Suprapubic skin (tissue), 4 donors: ENCODE results near the gene RCAN3. TPM values are rescaled to one million over a fixed set of nuclear protein-coding genes. Genes with fewer than 3 reads are reported as not detected.

Experiments
- DNase-seq, 2 donors: peaks; one replicate each; pipeline ENCODE4 v3.0.0-alpha.2; 2019; ENCODE audit warnings: low spot score in 2 of 2
- H3K27ac ChIP-seq: fragments of 200-600 bp; sonication (generic); one replicate; pipeline ENCODE4 v1.5.1; 2019
- H3K27me3 ChIP-seq: fragments of 200-600 bp; sonication (generic); one replicate; pipeline ENCODE4 v1.5.1; 2019
- H3K36me3 ChIP-seq: fragments of 200-600 bp; sonication (generic); one replicate; pipeline ENCODE4 v1.5.1; 2019
- H3K4me1 ChIP-seq: fragments of 200-600 bp; sonication (generic); one replicate; pipeline ENCODE4 v1.5.1; 2019
- H3K4me3 ChIP-seq: fragments of 200-600 bp; sonication (generic); one replicate; pipeline ENCODE4 v1.5.1; 2019; ENCODE audit warnings: mild to moderate bottlenecking
- H3K9me3 ChIP-seq: fragments of 200-600 bp; sonication (generic); one replicate; pipeline ENCODE4 v1.5.1; 2019
- EP300 ChIP-seq: sonication (generic); formaldehyde crosslinking; IDR thresholded peaks from one replicate; pipeline ENCODE4 v1.6.1; 2017; ENCODE audit warnings: antibody characterized with exemption
- POLR2A ChIP-seq, 2 donors: fragments of 450-650 bp; IDR thresholded peaks; one replicate each; pipeline ENCODE4 v1.6.1; 2017; ENCODE audit warnings: antibody characterized with exemption in 2 of 2, mild to moderate bottlenecking in 2 of 2, moderate library complexity in 2 of 2
- POLR2AphosphoS5 ChIP-seq, 3 donors: sonication (generic); formaldehyde crosslinking; IDR thresholded peaks; one replicate each; pipeline ENCODE4 v1.6.1; 2017; ENCODE audit warnings: antibody characterized with exemption in 3 of 3
- WGBS: methylation state at CpG from one replicate; pipeline ENCODE4 v1.1.5; 2018; 5-methylcytosine and 5-hydroxymethylcytosine counted together
- total RNA-seq, 4 donors: library from RNA; depleted of rRNA; stranded (reverse); fragments of >200 nt; gene quantifications; one replicate each; pipeline ENCODE4 v1.1.0, GENCODE V29; 2016
- TF ChIP-seq, protein P1 (sequence below), 2 donors: fragments of 200-600 bp in 1 of 2; fragments of 450-650 bp in 1 of 2; sonication (generic) in 1 of 2; IDR thresholded peaks; one replicate each; pipeline ENCODE4 v1.5.1; 2016 to 2019; ENCODE audit warnings: antibody characterized with exemption in 2 of 2, mild to moderate bottlenecking in 1 of 2, moderate library complexity in 1 of 2

Gene RCAN3
- total RNA-seq, 4 donors from 2014 or later = 27.0 to 29.8 (median 27.5) TPM

DNA sequence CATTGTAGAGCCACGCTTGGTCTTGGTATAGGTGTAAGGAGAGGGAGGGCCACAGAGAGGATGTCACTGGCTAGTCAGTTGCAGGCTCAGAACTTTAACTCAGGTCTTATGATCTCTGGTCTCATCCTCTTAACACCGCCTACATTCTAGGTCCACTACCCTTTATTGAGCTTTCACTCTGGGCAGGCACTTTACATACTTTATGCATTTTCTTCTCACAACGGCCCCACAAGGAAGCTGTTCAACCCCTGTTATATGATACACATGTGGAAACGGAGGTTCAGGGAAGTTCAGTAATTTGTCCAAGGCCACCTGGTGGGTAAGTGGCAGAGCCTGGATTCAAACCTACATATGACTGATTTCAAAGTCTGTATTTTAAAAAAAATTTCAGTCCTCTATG is 25.3 kb upstream of the RCAN3 start:
- Histone ChIP-seq H3K4me3 (no peak overlapping the region), H3K9me3 (no peaks in the 10 kb centered on the region), H3K27me3 (no peaks in the 10 kb centered on the region), H3K36me3 (no peaks in the 10 kb centered on the region), H3K4me1 (no peaks in the 10 kb centered on the region), H3K27ac (no peak overlapping the region)
- DNase-seq = no peak
- TF ChIP-seq POLR2AphosphoS5 (IDR thresholded peaks at IDR 0.05) = no peak
- no peak for TF ChIP-seq EP300
- TF ChIP-seq POLR2A (IDR thresholded peaks at IDR 0.05) = no peak
- TF ChIP-seq, protein P1, sequence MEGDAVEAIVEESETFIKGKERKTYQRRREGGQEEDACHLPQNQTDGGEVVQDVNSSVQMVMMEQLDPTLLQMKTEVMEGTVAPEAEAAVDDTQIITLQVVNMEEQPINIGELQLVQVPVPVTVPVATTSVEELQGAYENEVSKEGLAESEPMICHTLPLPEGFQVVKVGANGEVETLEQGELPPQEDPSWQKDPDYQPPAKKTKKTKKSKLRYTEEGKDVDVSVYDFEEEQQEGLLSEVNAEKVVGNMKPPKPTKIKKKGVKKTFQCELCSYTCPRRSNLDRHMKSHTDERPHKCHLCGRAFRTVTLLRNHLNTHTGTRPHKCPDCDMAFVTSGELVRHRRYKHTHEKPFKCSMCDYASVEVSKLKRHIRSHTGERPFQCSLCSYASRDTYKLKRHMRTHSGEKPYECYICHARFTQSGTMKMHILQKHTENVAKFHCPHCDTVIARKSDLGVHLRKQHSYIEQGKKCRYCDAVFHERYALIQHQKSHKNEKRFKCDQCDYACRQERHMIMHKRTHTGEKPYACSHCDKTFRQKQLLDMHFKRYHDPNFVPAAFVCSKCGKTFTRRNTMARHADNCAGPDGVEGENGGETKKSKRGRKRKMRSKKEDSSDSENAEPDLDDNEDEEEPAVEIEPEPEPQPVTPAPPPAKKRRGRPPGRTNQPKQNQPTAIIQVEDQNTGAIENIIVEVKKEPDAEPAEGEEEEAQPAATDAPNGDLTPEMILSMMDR (IDR thresholded peaks at IDR 0.05) = no peak
- 86% methylated on average over 4 of the region's 4 CpGs for WGBS

DNA sequence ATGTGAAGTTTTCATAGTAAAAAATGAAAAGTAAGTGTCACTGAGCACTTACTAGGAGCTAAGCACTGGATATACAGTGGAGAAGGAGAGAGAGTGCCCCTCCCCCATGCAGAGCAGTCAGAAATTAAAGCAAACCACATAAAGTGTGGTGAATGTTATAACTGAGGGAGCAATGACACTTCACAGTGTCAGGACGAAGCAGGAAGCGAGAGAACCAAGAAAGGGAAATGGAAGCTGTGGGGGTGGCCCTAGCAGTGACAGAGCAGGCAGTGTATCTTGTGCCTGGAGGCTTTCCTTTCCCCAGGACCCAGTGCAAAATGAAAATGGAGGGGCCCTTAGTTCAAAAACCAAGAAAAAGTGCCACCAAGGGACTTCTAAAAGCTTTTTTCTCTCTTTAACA is 21.5 kb upstream of the RCAN3 start:
- Histone ChIP-seq H3K27me3 (no peaks in the 10 kb centered on the region), H3K27ac (no peak overlapping the region), H3K9me3 (no peaks in the 10 kb centered on the region), H3K4me1 (no peaks in the 10 kb centered on the region), H3K36me3 (no peaks in the 10 kb centered on the region), H3K4me3 (no peak overlapping the region)
- WGBS = 76% methylated on average over 2 of the region's 2 CpGs
- no peak for TF ChIP-seq POLR2A (IDR thresholded peaks at IDR 0.05)
- TF ChIP-seq, protein P1 (IDR thresholded peaks at IDR 0.05) = no peak
- DNase-seq = no peak

DNA sequence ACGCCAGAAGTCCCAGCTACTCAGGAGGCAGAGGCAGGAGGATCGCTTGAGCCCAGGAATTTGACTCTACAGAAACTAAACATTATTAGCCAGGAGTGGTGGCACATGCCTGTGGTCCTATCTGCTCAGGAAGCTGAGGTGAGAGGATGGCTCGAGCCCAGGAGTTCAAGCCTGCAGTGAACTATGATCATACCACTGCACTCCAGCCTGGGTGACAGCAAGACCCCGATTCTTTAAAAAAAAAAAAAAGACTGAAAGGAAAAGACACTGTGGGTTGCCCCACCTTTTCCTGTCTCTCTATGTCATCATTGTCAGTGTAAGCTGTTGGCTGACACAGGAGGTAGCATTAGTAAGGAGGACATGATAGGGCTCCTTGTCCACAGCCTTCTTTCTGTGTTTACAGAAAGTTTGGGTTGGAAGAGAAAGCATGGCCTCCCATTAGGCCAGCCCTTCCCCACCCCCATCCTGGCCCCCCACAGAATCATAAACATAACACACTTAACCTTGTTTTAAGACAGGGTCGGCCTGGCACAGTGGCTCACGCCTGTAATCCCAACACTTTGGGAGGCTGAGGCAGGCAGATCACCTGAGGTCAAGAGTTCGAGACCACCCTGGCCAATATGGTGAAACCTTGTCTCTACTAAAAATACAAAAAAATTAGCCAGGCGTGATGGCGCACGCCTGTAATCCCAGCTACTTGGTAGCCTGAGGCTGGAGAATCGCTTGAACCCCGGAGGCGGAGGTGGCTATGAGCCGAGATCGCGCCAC is 20.6 kb upstream of the RCAN3 start:
- no peak overlapping the region for H3K4me3 ChIP-seq
- no peak for DNase-seq
- TF ChIP-seq POLR2A (IDR thresholded peaks at IDR 0.05) (no peak), POLR2AphosphoS5 (IDR thresholded peaks at IDR 0.05) (no peak), EP300 (no peak)
- TF ChIP-seq, protein P1 (IDR thresholded peaks at IDR 0.05) = no peak
- H3K27ac ChIP-seq = no peak overlapping the region
- no peaks in the 10 kb centered on the region for H3K9me3 ChIP-seq
- 87% methylated on average over 16 of the region's 16 CpGs for WGBS
- no peaks in the 10 kb centered on the region for H3K27me3 ChIP-seq
- no peaks in the 10 kb centered on the region for H3K36me3 ChIP-seq
- no peaks in the 10 kb centered on the region for H3K4me1 ChIP-seq

DNA sequence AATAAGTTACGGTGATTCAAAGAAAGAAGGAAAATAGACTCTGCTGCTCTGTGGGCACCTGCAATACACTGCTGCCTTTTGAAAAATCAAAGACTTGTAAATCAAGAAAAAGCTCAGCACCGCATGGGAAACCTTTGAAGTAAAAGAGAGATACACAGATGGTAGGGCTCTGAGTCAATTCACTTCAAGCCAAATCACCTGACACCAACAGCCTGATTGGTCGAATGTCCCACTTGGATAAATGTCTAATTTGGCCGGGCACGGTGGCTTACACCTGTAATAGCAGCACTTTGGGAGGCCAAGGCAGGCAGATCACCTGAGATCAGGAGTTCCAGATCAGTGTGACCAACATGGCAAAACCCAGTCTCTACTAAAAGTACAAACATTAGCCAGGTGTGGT is 19.2 kb upstream of the RCAN3 start:
- Histone ChIP-seq H3K27me3 (no peaks in the 10 kb centered on the region), H3K4me3 (no peak overlapping the region), H3K9me3 (no peaks in the 10 kb centered on the region), H3K36me3 (no peaks in the 10 kb centered on the region), H3K27ac (no peak overlapping the region), H3K4me1 (no peaks in the 10 kb centered on the region)
- DNase-seq = no peak
- 91% methylated on average over 5 of the region's 5 CpGs for WGBS
- TF ChIP-seq POLR2A (IDR thresholded peaks at IDR 0.05) (no peak), EP300 (no peak), POLR2AphosphoS5 (IDR thresholded peaks at IDR 0.05) (no peak)
- TF ChIP-seq, protein P1 (IDR thresholded peaks at IDR 0.05) = no peak

DNA sequence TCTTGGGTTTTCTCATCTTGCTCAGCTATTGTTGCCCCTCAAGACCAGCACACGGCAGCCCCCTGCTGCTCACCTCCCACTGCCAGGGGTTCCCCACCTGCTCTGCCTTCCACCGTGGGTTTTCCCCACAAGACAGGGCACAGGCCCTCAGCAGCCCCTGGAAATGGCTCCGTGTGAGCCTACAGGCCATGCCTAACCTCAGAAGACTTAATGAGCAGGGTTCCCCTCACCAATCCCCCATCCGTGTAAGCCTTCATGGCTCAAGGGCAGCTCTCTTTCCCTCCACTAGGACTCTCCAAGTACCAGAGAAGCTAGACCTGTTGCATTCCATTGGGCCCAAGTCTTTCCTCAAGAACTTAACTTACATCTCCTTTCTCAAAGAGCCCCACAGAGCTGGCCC is 18.4 kb upstream of the RCAN3 start:
- H3K27ac ChIP-seq = no peak overlapping the region
- H3K4me1 ChIP-seq = no peaks in the 10 kb centered on the region
- no peak for DNase-seq
- TF ChIP-seq, protein P1 (IDR thresholded peaks at IDR 0.05) = no peak
- TF ChIP-seq POLR2A (IDR thresholded peaks at IDR 0.05) (no peak), EP300 (no peak), POLR2AphosphoS5 (IDR thresholded peaks at IDR 0.05) (no peak)
- H3K4me3 ChIP-seq = no peak overlapping the region
- H3K36me3 ChIP-seq = no peaks in the 10 kb centered on the region
- no peaks in the 10 kb centered on the region for H3K9me3 ChIP-seq
- 78% methylated on average over 4 of the region's 4 CpGs for WGBS
- no peaks in the 10 kb centered on the region for H3K27me3 ChIP-seq
